AG09309 (cell line): ENCODE measurements around the gene SNX2.

Experiments
- DNase-seq: peaks from one replicate; pipeline ENCODE4 v3.0.0-alpha.2; 2010; ENCODE audit warnings: low read depth
- H3K4me3 ChIP-seq: 2 replicates; pipeline ENCODE4 v1.5.1; 2011; ENCODE audit warnings: mild to moderate bottlenecking, low read depth, low read length, moderate library complexity; ENCODE audit not compliant: control insufficient read depth
- CTCF ChIP-seq: IDR thresholded peaks from 2 replicates; pipeline ENCODE4 v1.5.1; 2011; ENCODE audit warnings: mild to moderate bottlenecking, low read depth, low read length, inconsistent platforms; ENCODE audit not compliant: insufficient read depth, control insufficient read depth; ENCODE audit errors: missing control alignments

SNX2 gene

GRCh38 chr5:122863721-122864120 is 88.8 kb downstream of the SNX2 start:
- no peak for DNase-seq
- no peak for TF ChIP-seq CTCF
- H3K4me3 ChIP-seq: no peak overlapping the region

GRCh38 chr5:122864400-122864799 is 89.5 kb downstream of the SNX2 start:
- TF ChIP-seq CTCF: no peak
- H3K4me3 ChIP-seq: no peak overlapping the region
- DNase-seq: no peak

- no peak overlapping the region for H3K4me3 ChIP-seq
- DNase-seq: no peak
- TF ChIP-seq CTCF: no peak
These were observed 90.0 kb downstream of the SNX2 start for GRCh38 chr5:122864842-122865241.

GRCh38 chr5:122870219-122870856 is 95.5 kb downstream of the SNX2 start:
- H3K4me3 ChIP-seq: no peak overlapping the region
- no peak for TF ChIP-seq CTCF

GRCh38 chr5:122871661-122872060 is 96.8 kb downstream of the SNX2 start:
- TF ChIP-seq CTCF: no peak
- DNase-seq: no peak
- no peak overlapping the region for H3K4me3 ChIP-seq

More at GRCh38 chr5:122870219-122870856, 95.5 kb downstream of the SNX2 start:
- DNase-seq: no peak

- no peak for DNase-seq
- TF ChIP-seq CTCF: no peak
- no peak overlapping the region for H3K4me3 ChIP-seq
These were observed 99.4 kb downstream of the SNX2 start for GRCh38 chr5:122874179-122874875.
